HG03342 (cell line): ENCODE data around the gene FAM117A.

Experiments
- ATAC-seq: cut with Tn5 transposase; IDR thresholded peaks from one replicate; pipeline ENCODE4 v1.9.1; 2021; ENCODE audit warnings: mild to moderate bottlenecking, moderate library complexity; ENCODE audit not compliant: unreplicated experiment

Gene FAM117A

DNA sequence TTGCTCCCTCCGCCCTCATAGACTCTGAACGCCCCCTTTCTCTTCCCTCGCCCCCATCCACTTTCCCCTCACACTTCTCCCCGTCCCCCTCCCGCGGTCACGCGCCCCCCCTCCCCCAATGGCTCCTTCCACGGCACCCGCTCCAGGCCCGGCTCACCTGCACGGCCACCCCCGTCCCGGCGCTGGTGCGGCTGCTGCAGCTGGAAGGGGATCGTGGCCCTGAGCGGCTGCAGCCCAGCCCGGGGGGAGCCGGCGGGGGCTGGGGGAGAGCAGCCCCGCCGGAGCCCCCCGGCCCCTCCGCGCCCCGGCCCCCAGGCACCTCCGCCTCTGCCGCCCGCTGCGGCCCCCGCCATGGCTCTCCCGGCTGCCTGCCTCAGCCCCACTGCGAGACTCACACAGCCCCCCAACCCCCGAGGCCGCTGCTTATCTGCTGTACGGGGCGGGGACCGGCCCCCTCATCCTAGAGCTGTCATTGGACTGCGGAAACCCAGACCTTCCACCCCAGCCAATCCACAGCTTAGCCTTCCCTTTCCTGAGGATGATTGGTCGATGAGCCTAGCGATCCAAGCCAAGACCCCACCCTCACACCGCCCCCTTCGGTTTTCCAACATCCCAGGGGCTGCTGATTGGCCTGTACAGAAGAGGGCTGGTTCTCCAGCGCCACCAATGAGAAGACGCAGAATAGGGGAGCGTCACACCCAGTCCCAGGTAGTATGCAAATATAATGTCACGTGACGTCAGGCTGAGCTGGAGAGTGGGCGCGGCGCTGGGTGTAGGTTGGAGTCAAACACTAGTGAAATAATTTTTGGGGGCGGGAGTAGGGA lies at the start of gene FAM117A:
FAM117A (minus strand) TSS at position 397 of the 824 bp plus-strand sequence; CDS start at position 353, 44 bp downstream.
- ATAC-seq, result peak; percentile 95

DNA sequence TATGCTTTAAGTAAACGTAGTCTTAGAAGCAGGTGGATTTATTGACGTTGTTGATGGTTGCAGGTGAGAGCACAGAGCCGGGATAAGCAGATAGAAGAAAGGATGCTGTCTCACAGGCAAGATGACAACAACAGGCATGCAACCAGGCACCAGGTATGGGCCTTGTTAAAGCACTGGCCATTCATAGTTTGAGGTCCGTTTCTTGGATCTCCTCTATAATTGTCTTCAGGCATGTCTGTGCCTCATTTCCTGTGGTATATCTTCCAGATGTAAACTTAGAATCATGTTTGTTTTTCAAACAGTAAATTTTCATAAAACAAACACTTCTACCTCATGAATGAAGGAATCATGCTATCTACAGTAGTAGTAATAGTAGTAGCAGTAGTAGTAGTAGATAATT lies 45.1 kb upstream of the FAM117A start:
- no peak for ATAC-seq

GRCh38 chr17:49798738-49799137 lies 34.8 kb upstream of the FAM117A start:
- ATAC-seq, result no peak

- no peak for ATAC-seq
Observed at GRCh38 chr17:49798182-49798581, 34.3 kb upstream of the FAM117A start.

DNA sequence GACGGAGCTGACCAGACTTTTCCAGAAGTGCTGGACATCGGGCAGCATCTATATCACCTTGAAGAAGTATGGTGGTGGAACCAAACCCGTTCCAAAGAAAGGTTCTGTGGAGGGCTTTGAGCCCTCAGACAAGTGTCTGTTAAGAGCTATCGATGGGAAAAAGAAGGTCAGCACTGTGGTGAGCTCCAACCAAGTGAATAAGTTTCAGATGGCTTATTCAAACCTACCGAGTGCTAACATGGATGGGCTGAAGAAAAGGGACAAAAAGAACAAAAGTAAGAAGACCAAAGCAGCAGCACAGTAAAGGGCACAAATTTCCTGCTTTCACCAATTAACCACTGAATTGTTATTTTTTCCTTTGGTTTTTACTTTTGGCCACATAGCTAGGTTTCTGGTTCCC lies 31.4 kb upstream of the FAM117A start:
- no peak for ATAC-seq

GRCh38 chr17:49793309-49793708 lies 29.4 kb upstream of the FAM117A start:
- no peak for ATAC-seq

DNA sequence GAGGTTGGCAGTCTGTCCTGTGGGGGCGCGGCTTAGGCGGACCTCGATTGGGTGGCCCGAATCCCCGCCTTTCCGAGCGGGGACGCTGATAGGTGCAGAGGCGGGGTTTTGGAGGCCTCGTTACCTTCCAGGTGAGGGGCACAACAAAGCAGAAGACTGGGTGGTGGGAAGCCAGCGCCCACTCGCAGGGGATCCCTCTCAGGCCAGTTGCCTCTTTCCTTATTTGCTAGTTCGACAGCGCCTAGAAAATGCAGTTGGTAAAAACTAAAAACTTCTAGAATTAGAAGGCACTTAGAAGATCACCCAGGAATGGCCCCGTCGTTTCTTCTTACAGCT lies 25.3 kb upstream of the FAM117A start:
- ATAC-seq, result no peak

- peak; percentile 84 for ATAC-seq
Observed at GRCh38 chr17:49788478-49789242, 24.7 kb upstream of the FAM117A start, which contains the start of gene KAT7. Gene KAT7 (plus strand): TSS chr17:49788681. CDS start chr17:49788835, 154 bp downstream.

DNA sequence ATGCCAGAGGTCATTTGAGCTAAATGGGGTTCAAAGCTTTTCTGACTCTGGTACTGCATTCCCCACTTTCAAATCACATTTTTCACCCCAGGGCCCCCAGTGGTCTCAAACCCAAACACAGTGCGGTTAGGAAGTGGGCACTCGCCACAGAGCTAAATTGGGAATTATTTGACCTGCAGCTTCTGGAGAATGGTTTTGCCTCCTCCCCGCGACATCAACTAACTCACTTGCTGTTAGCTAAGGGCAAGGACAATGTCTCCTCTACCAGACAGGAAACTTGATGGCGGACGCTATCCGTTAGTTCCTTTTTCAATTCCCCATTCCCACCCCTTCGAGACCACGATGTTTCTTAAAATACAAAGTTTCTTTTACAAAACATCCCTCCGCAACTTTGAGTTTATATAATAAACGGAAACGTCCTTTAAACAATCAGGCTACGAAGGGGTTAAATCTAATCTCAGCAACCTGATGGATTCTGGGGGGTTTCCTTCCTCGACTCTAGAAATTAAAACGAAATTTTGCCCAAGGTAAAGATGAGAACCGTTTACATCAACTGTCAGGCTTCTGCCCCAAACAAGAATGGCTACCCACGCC lies 24.1 kb upstream of the FAM117A start:
- ATAC-seq, result no peak

GRCh38 chr17:49784636-49785035 lies 20.7 kb upstream of the FAM117A start:
- ATAC-seq, result no peak

DNA sequence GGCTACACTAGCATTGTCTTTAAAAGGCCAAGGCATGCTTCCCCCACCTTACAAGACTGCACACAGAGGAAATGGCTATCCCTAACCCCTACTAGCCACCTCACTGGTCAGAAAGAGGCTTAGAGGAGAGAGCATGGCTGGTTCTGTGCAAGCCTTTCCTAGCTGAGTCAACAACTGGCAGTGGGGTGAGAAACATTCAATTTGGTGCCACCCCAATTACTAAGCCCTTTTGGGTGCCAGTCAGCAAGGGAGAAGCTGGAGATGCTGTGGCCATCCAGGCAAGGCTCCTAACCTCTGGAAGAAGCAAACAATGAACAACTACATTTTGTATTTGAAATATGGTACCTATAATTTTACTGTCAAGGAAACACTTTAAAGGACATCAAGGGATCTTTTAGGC lies 19.9 kb upstream of the FAM117A start:
- ATAC-seq, result no peak

DNA sequence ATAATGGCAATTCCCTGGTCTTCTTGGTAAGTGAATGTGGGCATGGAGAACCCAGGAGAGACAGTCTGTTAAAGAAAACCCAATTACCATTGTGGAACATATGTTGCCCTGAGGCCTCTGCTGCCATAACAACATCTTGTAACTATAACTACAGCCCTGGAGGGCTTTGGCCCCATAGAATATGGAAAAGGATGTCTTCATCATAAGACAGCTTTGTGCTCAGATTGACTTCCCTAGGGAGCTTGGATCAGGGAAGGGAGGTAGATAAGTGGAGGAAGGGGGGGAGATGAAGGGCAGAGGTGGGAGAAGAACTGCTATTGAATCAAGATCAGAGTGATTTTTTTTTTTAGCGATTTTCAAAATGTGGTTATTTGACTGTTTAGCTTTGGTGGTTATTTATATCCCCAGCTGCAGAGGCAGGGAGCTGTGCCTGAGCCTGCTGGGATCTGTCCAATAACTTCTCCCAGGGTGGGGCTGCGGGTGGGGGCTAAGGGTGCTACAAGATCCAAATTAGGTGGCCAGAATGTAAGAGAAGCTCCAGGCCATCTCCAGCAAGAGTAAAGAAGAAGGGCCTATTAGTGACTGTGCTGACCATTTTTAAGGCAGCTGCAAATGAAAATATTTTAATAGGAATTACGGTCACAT lies 19.3 kb upstream of the FAM117A start:
- ATAC-seq, result no peak

DNA sequence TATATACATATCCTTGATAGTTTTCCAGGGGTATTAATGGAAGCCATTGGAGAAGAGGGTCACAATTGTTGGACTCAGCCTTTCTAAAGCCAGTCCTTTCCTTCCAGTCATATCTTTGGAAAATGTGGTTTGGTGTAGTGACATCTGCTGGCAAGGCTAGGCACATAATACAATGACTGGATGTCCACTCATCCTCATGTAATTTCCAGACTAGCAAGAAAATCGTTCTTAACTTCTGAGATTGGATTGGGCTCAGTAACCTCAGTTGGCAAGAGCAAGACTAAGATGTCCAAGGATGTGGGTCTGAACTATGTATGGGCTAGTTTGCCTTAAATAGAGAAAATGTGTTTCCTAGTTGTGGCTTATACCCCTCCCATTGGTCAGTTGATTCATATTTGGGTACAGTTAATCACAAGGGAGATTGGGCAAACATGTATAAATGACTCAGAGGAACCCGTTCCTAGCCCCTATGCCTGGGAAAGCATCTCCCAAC lies 15.9 kb upstream of the FAM117A start:
- ATAC-seq, result no peak

- no peak for ATAC-seq
Observed at GRCh38 chr17:49779156-49779738, 15.3 kb upstream of the FAM117A start.

- no peak for ATAC-seq
Observed at GRCh38 chr17:49777563-49777962, 13.6 kb upstream of the FAM117A start.

DNA sequence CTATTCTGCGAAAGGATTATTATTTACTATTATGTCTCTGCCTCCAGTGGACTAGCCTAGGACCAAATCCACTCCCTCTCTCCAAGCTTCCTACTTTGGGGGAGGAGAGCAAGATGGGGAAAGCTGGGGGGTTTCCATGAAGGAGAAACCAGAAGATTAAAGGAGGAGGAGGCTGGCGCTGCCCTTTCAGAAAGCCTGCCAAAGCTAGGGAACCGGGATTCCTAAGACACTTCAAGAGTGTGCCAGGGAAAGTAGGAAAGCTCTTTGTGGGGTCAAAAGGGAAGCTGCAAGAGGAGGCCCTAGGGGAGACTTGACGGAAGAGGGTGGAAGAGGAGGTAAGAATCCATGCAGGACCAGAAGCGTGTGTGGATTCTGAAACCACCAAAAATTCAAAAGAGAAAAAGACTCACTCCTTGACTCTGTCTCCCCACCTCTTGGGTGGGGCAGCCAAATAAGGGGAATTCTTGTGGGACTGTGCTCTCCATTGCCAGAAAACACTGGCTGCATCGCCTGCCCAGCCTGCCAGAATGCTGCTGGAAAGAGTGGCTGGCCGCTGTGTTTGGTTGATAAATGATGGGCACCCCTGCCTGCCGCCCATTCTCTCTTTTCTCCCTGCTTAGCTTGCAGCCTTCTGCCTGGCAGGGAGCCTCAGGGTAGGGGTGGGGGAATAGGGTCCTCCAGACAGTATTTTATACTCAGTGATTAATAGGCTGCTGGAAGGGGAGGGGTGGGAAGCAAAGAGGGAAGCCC lies 12.8 kb upstream of the FAM117A start:
- ATAC-seq, result no peak

DNA sequence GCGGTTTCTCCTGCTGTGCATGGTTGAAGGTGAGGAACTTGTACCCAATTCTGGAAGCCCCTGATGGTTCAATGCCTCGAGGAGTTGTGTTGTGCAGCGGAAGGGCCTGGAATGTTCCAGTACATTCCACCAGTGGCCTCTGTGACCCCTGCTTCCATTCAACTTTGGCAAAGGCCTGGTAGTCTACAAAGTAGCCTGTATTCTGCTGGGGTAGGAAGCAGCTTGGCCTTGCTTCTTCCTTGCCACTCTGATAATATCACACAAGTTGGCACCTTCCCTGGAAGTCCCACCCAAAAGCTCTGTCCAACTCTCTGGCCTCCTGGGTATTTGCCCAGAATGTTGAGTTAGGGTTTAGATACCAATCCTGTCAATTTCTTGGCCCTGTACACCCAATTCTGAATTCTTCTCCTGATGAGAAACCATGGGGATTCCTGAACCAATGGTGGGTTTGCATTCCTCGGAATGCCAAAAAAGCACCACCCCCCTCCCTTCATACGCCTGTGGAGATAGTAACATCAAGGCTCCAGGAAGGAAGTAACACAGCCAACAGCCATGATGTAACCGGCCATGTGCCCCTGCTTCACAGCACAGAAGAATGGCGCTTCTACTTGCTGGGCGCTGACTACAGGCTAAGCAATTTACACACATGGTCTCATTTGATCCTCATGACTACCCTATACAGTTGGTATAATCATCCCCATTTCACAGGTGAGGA lies 11.8 kb upstream of the FAM117A start:
- ATAC-seq, result no peak

DNA sequence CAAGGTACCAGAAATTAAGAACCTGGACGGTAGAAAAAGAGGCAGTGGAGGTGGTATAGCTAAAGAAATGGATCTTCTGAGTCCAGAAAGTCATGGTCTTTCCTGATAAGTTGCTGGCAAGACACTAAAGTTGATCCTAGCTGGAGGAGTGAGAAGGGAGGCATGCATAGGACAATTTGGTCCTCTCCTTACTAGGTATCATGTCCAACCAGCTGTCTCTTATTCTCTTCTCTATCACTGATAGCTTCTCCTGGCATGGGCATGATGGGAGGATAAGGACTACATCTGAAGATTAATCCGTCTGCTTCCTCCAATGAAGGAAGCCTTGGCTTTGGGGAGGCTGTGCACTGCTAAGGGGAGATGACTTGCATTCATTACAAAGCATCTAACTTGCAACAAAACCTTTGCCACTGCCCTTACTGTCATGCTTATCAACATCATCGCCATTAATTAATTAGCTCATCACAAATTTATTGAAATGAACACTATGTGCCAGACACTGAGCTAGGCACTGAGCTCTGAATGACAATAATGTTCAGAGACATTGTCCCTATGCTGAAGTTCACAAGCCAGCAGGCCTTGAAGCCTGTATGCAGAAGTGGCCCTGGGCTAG lies 3.1 kb upstream of the FAM117A start:
- ATAC-seq, result no peak
